WTC11 (cell line): ENCODE data around the gene GATD1. TPM values are rescaled to one million over a fixed set of nuclear protein-coding genes. Genes with fewer than 3 reads are reported as not detected.

Experiments
- ATAC-seq: fragments of 200-7000 bp; cut with Tn5 transposase; 2 replicates; pipeline ENCODE4 v1.10.0; 2021; ENCODE audit warnings: mild to moderate bottlenecking, moderate library complexity
- CTCF ChIA-PET: fragments of 300-600 bp; sonication (Branson Sonifier 250); formaldehyde crosslinking; loops from one replicate; lab custom pipeline; 2021; ENCODE audit warnings: antibody characterized with exemption; lab: Charles Lee
- POLR2A ChIA-PET: fragments of 350-600 bp; sonication (Branson Sonifier 250); formaldehyde crosslinking; loops from one replicate; lab custom pipeline; 2021; ENCODE audit warnings: antibody characterized with exemption; lab: Charles Lee
- DNase-seq: peaks from one replicate; pipeline ENCODE4 v3.0.0; 2021; ENCODE audit warnings: low spot score
- H3K27ac Mint-ChIP-seq: 2 replicates; pipeline ENCODE4 v1.8.0; 2021; ENCODE audit warnings: mixed read lengths
- H3K27me3 Mint-ChIP-seq: 2 replicates; pipeline ENCODE4 v1.8.0; 2021; ENCODE audit warnings: low read depth, mild to moderate bottlenecking, moderate library complexity, mixed read lengths
- H3K36me3 Mint-ChIP-seq: 2 replicates; pipeline ENCODE4 v1.8.0; 2021; ENCODE audit warnings: mixed read lengths
- H3K4me1 Mint-ChIP-seq: 2 replicates; pipeline ENCODE4 v1.8.0; 2022; ENCODE audit warnings: mixed read lengths
- H3K4me3 Mint-ChIP-seq: 2 replicates; pipeline ENCODE4 v1.8.0; 2021; ENCODE audit warnings: mild to moderate bottlenecking, moderate library complexity, mixed read lengths
- H3K9me3 Mint-ChIP-seq: 2 replicates; pipeline ENCODE4 v1.8.0; 2021; ENCODE audit warnings: mixed read lengths
- FOXK1 ChIP-seq: sonication (generic); formaldehyde crosslinking; IDR thresholded peaks from 2 replicates; pipeline ENCODE4 v1.8.0; 2022; ENCODE audit warnings: mild to moderate bottlenecking, moderate library complexity, missing genetic modification reagents
- GRHL2 ChIP-seq: fragments of 250-450 bp; sonication (Bioruptor Pico); IDR thresholded peaks from 2 replicates; pipeline ENCODE4 v1.8.0; 2022; ENCODE audit warnings: mild to moderate bottlenecking, moderate library complexity; ENCODE audit not compliant: insufficient replicate concordance, severe bottlenecking
- HMGA2 ChIP-seq: fragments of 250-450 bp; sonication (Bioruptor Pico); IDR thresholded peaks from 2 replicates; pipeline ENCODE4 v1.4.0; 2021; ENCODE audit warnings: mild to moderate bottlenecking, moderate library complexity
- IRF2 ChIP-seq: sonication (generic); formaldehyde crosslinking; IDR thresholded peaks from 2 replicates; pipeline ENCODE4 v1.8.0; 2022; ENCODE audit warnings: low read depth, missing genetic modification reagents, borderline replicate concordance
- JUN ChIP-seq: sonication (generic); formaldehyde crosslinking; IDR thresholded peaks from 2 replicates; pipeline ENCODE4 v1.8.0; 2023; ENCODE audit warnings: mild to moderate bottlenecking, missing genetic modification reagents
- MYBL2 ChIP-seq: sonication (generic); formaldehyde crosslinking; IDR thresholded peaks from 2 replicates; pipeline ENCODE4 v1.8.1; 2023; ENCODE audit warnings: mild to moderate bottlenecking, moderate library complexity, missing genetic modification reagents
- SMAD4 ChIP-seq: sonication (generic); formaldehyde crosslinking; IDR thresholded peaks from 2 replicates; pipeline ENCODE4 v1.8.0; 2022; ENCODE audit warnings: mild to moderate bottlenecking, missing genetic modification reagents
- TEAD4 ChIP-seq: sonication (generic); formaldehyde crosslinking; IDR thresholded peaks from 2 replicates; pipeline ENCODE4 v1.8.0; 2022; ENCODE audit warnings: mild to moderate bottlenecking, missing genetic modification reagents
- ZNF121 ChIP-seq: sonication (generic); formaldehyde crosslinking; IDR thresholded peaks from 2 replicates; pipeline ENCODE4 v1.8.0; 2023; ENCODE audit warnings: missing genetic modification reagents
- total RNA-seq: library from RNA; stranded (reverse); gene quantifications from 3 replicates; pipeline ENCODE4 v1.2.3, GENCODE V29; 2021
- TF ChIP-seq, protein P1 (sequence below): sonication (generic); formaldehyde crosslinking; IDR thresholded peaks from 2 replicates; pipeline ENCODE4 v1.8.1; 2023; ENCODE audit warnings: mild to moderate bottlenecking, missing genetic modification reagents
- TF ChIP-seq, protein P2 (sequence below): sonication (generic); formaldehyde crosslinking; IDR thresholded peaks from 2 replicates; pipeline ENCODE4 v1.8.0; 2023; ENCODE audit warnings: mild to moderate bottlenecking, missing genetic modification reagents
- TF ChIP-seq, protein P3 (sequence below): sonication (generic); formaldehyde crosslinking; IDR thresholded peaks from 2 replicates; pipeline ENCODE4 v1.8.0; 2022; ENCODE audit warnings: missing genetic modification reagents
- TF ChIP-seq, protein P4 (sequence below): fragments of 250-450 bp; sonication (Bioruptor Pico); IDR thresholded peaks from 2 replicates; pipeline ENCODE4 v1.9.0; 2021; ENCODE audit warnings: mild to moderate bottlenecking

The GATD1 gene
- total RNA-seq, 1 experiment from 2014 or later = 87.6 TPM

DNA sequence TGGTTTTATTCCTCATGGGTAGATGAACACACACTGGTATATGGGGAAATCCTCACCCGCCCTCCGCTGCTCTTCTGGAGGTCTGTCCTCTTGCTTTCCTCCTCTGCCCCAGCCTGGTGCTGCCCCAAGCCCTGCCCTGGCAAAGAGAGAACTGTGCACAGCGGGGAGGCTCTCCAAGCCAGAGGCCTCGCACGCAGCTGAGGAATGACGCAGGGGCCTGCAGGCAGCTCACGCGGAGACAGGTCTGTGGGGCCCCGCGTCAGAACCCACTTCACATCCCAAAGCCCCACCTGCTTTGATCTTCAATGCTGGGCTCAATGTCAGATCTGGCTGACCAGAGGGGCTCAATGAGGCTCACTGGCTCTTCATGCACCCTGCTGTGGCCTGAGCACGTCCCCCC, 10.0 kb downstream of the GATD1 start (continued):
- TF ChIP-seq, protein P1, sequence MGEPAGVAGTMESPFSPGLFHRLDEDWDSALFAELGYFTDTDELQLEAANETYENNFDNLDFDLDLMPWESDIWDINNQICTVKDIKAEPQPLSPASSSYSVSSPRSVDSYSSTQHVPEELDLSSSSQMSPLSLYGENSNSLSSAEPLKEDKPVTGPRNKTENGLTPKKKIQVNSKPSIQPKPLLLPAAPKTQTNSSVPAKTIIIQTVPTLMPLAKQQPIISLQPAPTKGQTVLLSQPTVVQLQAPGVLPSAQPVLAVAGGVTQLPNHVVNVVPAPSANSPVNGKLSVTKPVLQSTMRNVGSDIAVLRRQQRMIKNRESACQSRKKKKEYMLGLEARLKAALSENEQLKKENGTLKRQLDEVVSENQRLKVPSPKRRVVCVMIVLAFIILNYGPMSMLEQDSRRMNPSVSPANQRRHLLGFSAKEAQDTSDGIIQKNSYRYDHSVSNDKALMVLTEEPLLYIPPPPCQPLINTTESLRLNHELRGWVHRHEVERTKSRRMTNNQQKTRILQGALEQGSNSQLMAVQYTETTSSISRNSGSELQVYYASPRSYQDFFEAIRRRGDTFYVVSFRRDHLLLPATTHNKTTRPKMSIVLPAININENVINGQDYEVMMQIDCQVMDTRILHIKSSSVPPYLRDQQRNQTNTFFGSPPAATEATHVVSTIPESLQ (CRISPR knock-in tag) = no peak
- TF ChIP-seq, protein P2, sequence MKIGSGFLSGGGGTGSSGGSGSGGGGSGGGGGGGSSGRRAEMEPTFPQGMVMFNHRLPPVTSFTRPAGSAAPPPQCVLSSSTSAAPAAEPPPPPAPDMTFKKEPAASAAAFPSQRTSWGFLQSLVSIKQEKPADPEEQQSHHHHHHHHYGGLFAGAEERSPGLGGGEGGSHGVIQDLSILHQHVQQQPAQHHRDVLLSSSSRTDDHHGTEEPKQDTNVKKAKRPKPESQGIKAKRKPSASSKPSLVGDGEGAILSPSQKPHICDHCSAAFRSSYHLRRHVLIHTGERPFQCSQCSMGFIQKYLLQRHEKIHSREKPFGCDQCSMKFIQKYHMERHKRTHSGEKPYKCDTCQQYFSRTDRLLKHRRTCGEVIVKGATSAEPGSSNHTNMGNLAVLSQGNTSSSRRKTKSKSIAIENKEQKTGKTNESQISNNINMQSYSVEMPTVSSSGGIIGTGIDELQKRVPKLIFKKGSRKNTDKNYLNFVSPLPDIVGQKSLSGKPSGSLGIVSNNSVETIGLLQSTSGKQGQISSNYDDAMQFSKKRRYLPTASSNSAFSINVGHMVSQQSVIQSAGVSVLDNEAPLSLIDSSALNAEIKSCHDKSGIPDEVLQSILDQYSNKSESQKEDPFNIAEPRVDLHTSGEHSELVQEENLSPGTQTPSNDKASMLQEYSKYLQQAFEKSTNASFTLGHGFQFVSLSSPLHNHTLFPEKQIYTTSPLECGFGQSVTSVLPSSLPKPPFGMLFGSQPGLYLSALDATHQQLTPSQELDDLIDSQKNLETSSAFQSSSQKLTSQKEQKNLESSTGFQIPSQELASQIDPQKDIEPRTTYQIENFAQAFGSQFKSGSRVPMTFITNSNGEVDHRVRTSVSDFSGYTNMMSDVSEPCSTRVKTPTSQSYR = no peak
- TF ChIP-seq HMGA2 = no peak
- no peak for TF ChIP-seq MYBL2 (CRISPR knock-in tag)
- no peak for TF ChIP-seq GRHL2 (CRISPR knock-in tag)
- TF ChIP-seq, protein P3, sequence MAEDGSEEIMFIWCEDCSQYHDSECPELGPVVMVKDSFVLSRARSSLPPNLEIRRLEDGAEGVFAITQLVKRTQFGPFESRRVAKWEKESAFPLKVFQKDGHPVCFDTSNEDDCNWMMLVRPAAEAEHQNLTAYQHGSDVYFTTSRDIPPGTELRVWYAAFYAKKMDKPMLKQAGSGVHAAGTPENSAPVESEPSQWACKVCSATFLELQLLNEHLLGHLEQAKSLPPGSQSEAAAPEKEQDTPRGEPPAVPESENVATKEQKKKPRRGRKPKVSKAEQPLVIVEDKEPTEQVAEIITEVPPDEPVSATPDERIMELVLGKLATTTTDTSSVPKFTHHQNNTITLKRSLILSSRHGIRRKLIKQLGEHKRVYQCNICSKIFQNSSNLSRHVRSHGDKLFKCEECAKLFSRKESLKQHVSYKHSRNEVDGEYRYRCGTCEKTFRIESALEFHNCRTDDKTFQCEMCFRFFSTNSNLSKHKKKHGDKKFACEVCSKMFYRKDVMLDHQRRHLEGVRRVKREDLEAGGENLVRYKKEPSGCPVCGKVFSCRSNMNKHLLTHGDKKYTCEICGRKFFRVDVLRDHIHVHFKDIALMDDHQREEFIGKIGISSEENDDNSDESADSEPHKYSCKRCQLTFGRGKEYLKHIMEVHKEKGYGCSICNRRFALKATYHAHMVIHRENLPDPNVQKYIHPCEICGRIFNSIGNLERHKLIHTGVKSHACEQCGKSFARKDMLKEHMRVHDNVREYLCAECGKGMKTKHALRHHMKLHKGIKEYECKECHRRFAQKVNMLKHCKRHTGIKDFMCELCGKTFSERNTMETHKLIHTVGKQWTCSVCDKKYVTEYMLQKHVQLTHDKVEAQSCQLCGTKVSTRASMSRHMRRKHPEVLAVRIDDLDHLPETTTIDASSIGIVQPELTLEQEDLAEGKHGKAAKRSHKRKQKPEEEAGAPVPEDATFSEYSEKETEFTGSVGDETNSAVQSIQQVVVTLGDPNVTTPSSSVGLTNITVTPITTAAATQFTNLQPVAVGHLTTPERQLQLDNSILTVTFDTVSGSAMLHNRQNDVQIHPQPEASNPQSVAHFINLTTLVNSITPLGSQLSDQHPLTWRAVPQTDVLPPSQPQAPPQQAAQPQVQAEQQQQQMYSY (CRISPR knock-in tag) = no peak
- no peak for TF ChIP-seq IRF2 (CRISPR knock-in tag)
- TF ChIP-seq, protein P4, sequence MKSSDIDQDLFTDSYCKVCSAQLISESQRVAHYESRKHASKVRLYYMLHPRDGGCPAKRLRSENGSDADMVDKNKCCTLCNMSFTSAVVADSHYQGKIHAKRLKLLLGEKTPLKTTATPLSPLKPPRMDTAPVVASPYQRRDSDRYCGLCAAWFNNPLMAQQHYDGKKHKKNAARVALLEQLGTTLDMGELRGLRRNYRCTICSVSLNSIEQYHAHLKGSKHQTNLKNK = no peak
- no peak for TF ChIP-seq FOXK1

DNA sequence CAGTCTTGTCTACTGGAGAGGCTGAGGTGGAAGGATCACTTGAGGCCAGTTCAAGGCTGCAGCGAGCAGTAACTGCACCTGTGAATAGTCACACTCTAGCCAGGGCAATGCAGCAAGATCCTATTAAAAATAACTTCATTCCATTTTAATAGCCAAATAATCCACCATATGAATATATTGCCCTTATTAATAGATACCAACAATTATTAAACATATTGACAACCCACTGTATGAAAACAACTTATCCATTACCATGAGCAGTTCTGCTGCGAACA, 10.4 kb downstream of the GATD1 start:
- peaks cover 12% of the 10 kb centered on the region for H3K4me1 Mint-ChIP-seq
- ATAC-seq (no peak), DNase-seq (no peak)
- POLR2A ChIA-PET = no interaction called here
- H3K9me3 Mint-ChIP-seq = no peaks in the 10 kb centered on the region
- H3K4me3 Mint-ChIP-seq = no peak overlapping the region
- TF ChIP-seq ZNF121 (CRISPR knock-in tag) (peak; percentile 56; the same call in 1 of the 2 replicates), SMAD4 (CRISPR knock-in tag) (no peak)
- TF ChIP-seq, all 79 proteins: peak for 1
- H3K36me3 Mint-ChIP-seq = peaks cover 34% of the 10 kb centered on the region
- no peak overlapping the region; the same call in 1 of the 2 replicates for H3K27ac Mint-ChIP-seq
- no peaks in the 10 kb centered on the region for H3K27me3 Mint-ChIP-seq
- CTCF ChIA-PET = interaction anchor here (7.1 kb wide), 1 partner anchor 40 kb away, joined by 94 read pairs; no protein-coding TSS in a partner anchor

DNA sequence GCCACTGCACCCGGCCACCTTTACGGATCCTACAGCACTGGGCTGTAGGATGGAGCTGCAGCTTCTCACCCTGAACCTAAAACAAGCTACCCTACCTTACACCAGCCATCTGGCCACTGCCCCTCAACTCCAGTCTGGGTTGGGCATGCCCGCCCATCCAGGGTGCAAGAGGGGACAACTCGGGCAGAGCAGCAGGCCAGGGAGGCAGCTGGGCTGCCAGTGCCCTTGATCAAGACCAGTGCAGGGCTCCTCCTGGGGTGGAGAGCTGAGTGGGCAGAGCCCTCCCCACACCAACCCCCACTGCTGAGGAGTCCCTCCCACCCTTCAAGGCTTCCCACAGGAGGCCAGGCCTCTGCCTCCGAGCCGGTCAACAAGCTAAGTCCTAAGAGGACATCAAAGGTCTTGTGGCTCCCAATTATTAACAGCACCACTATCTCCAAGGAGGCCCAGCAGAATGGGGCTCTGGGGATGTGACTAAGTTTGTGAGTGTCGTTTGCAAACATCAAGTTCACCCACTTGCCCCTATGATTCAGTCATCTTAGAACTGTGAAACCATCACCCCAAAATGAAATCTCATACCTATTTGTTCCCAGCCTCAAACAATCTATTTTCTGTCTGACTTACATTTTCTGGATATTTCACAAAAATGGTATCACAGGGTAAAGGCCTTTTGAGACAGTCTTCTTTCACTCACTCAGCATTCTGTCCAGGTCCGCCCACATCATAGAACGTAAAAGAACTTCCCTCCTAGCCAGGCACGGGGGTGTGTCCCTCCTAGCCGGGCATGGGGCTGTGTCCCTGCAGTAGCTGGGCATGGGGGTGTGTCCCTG, 11.0 kb downstream of the GATD1 start:
- Mint-ChIP-seq H3K36me3 (peaks cover 39% of the 10 kb centered on the region), H3K4me3 (no peak overlapping the region), H3K27me3 (no peaks in the 10 kb centered on the region), H3K4me1 (peaks cover 12% of the 10 kb centered on the region), H3K27ac (peak overlapping the region; percentile 32), H3K9me3 (no peaks in the 10 kb centered on the region)
- TF ChIP-seq TEAD4 (CRISPR knock-in tag) = no peak
- no peak for TF ChIP-seq JUN
- ATAC-seq = no peak
- DNase-seq = no peak
- CTCF ChIA-PET = interaction anchor here (0.6 to 7.1 kb wide), 8 partner anchors 9 to 212 kb away, joined by 3 to 94 read pairs (median 4); no protein-coding TSS in a partner anchor
- POLR2A ChIA-PET = no interaction called here
